ENCODE data around the gene FRY.

DNA sequence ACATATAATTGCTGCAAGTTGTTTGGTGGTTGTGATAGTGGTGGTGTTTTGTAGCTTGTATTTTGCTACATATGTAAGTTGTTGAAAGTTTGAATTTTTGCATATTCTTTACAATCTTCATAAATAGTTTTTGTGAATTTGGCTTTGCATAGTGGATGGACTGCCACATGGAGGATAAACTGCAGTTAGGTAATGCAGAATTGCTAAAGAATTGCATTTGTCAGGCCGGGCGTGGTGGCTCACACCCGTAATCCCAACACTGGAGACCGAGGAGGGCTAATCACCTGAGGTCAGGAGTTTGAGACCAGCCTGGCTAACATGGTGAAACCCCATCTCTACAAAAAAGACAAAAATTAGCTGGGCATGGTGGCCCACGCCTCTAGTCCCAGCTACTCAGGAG is 171.6 kb downstream of the FRY start:
- no peak for TF ChIP-seq POLR2AphosphoS5 (IDR thresholded peaks at IDR 0.05; ENCODE audit: borderline replicate concordance, low read depth, low read length)
- no peak for TF ChIP-seq EZH2 (IDR thresholded peaks at IDR 0.05)
- TF ChIP-seq FOXP2 (optimal IDR thresholded peaks at IDR 0.05; ENCODE audit: control extremely low read depth, extremely low read length, insufficient read depth) = no peak
